ENCODE data around the gene HORMAD2. TPM values are rescaled to one million over a fixed set of nuclear protein-coding genes. Genes with fewer than 3 reads are reported as not detected.

The HORMAD2 gene
- total RNA-seq, 1 donor from 2014 or later = not detected

- no peak for DNase-seq (ENCODE audit: low read depth)
Measured at GRCh38 chr22:30161051-30161469, 80.8 kb downstream of the HORMAD2 start.

GRCh38 chr22:30167296-30167695 lies 87.0 kb downstream of the HORMAD2 start:
- DNase-seq (ENCODE audit: low read depth) = no peak

- no peak for DNase-seq (ENCODE audit: low read depth)
Measured at GRCh38 chr22:30167734-30168133, 87.5 kb downstream of the HORMAD2 start.

- DNase-seq (ENCODE audit: low read depth) = no peak
Measured at GRCh38 chr22:30169002-30169401, 88.7 kb downstream of the HORMAD2 start.

GRCh38 chr22:30170129-30170528 lies 89.9 kb downstream of the HORMAD2 start:
- DNase-seq (ENCODE audit: low read depth) = no peak

- DNase-seq (ENCODE audit: low read depth) = no peak
Measured at GRCh38 chr22:30171008-30171407, 90.7 kb downstream of the HORMAD2 start.

- no peak for DNase-seq (ENCODE audit: low read depth)
Measured at GRCh38 chr22:30175690-30176288, 95.5 kb downstream of the HORMAD2 start.

- DNase-seq (ENCODE audit: low read depth) = no peak
Measured at GRCh38 chr22:30176431-30176830, 96.2 kb downstream of the HORMAD2 start.

GRCh38 chr22:30178181-30179126 lies 98.2 kb downstream of the HORMAD2 start:
- no peak for DNase-seq (ENCODE audit: low read depth)

- DNase-seq (ENCODE audit: low read depth) = no peak
Measured at GRCh38 chr22:30180616-30181015, 100.4 kb downstream of the HORMAD2 start.

GRCh38 chr22:30181459-30182349 lies 101.4 kb downstream of the HORMAD2 start:
- DNase-seq (ENCODE audit: low read depth) = no peak

GRCh38 chr22:30182350-30182745 lies 102.1 kb downstream of the HORMAD2 start:
- no peak for DNase-seq (ENCODE audit: low read depth)

- no peak for DNase-seq (ENCODE audit: low read depth)
Measured at GRCh38 chr22:30182815-30183214, 102.6 kb downstream of the HORMAD2 start.

GRCh38 chr22:30183271-30183670 lies 103.0 kb downstream of the HORMAD2 start:
- DNase-seq (ENCODE audit: low read depth) = no peak

GRCh38 chr22:30183861-30184278 lies 103.6 kb downstream of the HORMAD2 start:
- DNase-seq (ENCODE audit: low read depth) = peak; percentile 70

GRCh38 chr22:30185129-30185528 lies 104.9 kb downstream of the HORMAD2 start:
- no peak for DNase-seq (ENCODE audit: low read depth)

- no peak for DNase-seq (ENCODE audit: low read depth)
Measured at GRCh38 chr22:30185549-30185948, 105.3 kb downstream of the HORMAD2 start.

GRCh38 chr22:30186041-30186440 lies 105.8 kb downstream of the HORMAD2 start:
- DNase-seq (ENCODE audit: low read depth) = no peak

- no peak for DNase-seq (ENCODE audit: low read depth)
Measured at GRCh38 chr22:30186510-30186909, 106.2 kb downstream of the HORMAD2 start.

- DNase-seq (ENCODE audit: low read depth) = no peak
Measured at GRCh38 chr22:30187094-30187493, 106.8 kb downstream of the HORMAD2 start.
